ENCODE measurements around the gene CEACAM20. TPM values are rescaled to one million over a fixed set of nuclear protein-coding genes. Genes with fewer than 3 reads are reported as not detected.

The CEACAM20 gene
- total and polyA plus RNA-seq, 8 donors, result not detected

- ATAC-seq (no peak), FAIRE-seq (no peak), DNase-seq (no peak)
- no peaks in the 10 kb centered on the region for H3K36me3 ChIP-seq
- no peaks in the 10 kb centered on the region for H3K4me1 ChIP-seq
- no peak for TF ChIP-seq CTCF (IDR thresholded peaks at IDR 0.05)
- 58 to 77% methylated on average over 5 of the region's 5 CpGs for WGBS, 2 donors
- no peak overlapping the region for H3K4me3 ChIP-seq
- H3K27ac ChIP-seq, result no peak overlapping the region
- intact Hi-C loops (cut with DNase I), result loop anchor here in 1 of 3 donors (5.0 kb wide), 1 partner anchor 85 kb away; no protein-coding TSS in a partner anchor
- no peaks in the 10 kb centered on the region for H3K27me3 ChIP-seq
- no peaks in the 10 kb centered on the region for H3K9me3 ChIP-seq
Measured at GRCh38 chr19:44571830-44572580, 42.5 kb upstream of the CEACAM20 start.

DNA sequence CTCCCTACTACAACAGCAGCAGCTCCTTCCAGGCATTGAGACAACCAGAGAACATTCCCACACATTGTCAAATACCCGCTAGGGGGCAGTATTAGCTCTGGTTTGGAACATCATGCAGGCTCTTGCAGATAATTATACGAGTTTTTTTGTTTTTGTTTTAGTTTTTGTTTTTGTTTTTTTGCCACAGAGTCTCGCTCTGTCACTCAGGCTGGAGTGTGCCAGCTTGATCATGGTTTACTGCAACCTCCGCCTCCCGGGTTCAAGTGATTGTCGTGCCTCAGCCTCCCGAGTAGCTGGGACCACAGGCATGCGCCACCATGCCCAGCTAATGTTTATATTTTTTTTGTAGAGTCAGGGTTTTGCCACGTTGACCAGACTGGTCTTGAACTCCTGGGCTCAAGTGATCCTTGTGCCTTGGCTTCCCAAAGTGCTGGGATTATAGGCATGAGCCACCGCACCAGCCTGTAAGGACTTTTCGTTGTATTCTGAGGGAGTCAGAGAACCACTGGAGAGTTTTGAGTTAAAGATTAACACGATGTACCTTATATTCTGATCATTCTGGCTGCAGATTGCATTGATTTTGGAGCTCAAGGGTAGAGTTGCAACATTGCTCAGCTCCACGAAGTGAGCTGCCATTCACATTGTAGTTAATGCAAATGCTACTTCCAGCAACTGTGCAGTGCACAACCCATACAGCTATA, 41.7 kb upstream of the CEACAM20 start:
- Histone ChIP-seq H3K27me3 (no peaks in the 10 kb centered on the region), H3K4me1 (no peaks in the 10 kb centered on the region), H3K27ac (no peak overlapping the region), H3K36me3 (no peaks in the 10 kb centered on the region), H3K9me3 (no peaks in the 10 kb centered on the region), H3K4me3 (no peak overlapping the region)
- TF ChIP-seq CTCF (IDR thresholded peaks at IDR 0.05), result peak; percentile 58 to 83 (median 70)
- intact Hi-C loops (cut with DNase I), result loop anchor here in 1 of 3 donors (5.0 kb wide), 1 partner anchor 86 kb away; no protein-coding TSS in a partner anchor
- 30 to 31% methylated on average over 13 of the region's 13 CpGs for WGBS, 2 donors
- ATAC-seq (peak; percentile 70 to 96 (median 92)), FAIRE-seq (no peak), DNase-seq (peak in 3 of 6 donors; percentile 56 to 76 (median 69))

DNA sequence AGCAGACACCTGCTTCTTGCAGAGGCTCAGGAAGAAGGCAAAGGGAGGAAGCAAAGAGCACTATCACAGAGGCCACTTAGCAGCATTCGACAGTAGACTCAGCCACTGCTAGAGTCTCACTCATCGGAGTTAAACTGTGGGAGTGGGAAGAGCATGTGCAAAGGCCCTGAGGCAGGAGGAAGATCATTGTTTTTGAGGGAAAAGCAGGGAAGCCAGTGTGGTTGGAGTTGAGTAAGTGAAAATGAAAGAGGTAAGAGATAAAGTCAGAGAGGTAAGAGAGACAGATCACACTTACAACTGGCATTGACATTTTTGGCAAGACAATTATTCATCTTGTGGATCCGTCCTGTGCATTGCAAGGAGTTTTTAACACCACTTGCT, 41.1 kb upstream of the CEACAM20 start:
- 19 to 33% methylated on average over 3 of the region's 3 CpGs for WGBS, 2 donors
- no peaks in the 10 kb centered on the region for H3K27me3 ChIP-seq
- H3K4me1 ChIP-seq, result no peaks in the 10 kb centered on the region
- H3K36me3 ChIP-seq, result no peaks in the 10 kb centered on the region
- H3K4me3 ChIP-seq, result no peak overlapping the region
- no peak for FAIRE-seq
- DNase-seq, result no peak
- H3K9me3 ChIP-seq, result no peaks in the 10 kb centered on the region
- no peak overlapping the region for H3K27ac ChIP-seq
- no peak for ATAC-seq
- TF ChIP-seq CTCF (IDR thresholded peaks at IDR 0.05), result no peak
- intact Hi-C loops (cut with DNase I), result loop anchor here in 1 of 3 donors (5.0 kb wide), 1 partner anchor 87 kb away; no protein-coding TSS in a partner anchor

DNA sequence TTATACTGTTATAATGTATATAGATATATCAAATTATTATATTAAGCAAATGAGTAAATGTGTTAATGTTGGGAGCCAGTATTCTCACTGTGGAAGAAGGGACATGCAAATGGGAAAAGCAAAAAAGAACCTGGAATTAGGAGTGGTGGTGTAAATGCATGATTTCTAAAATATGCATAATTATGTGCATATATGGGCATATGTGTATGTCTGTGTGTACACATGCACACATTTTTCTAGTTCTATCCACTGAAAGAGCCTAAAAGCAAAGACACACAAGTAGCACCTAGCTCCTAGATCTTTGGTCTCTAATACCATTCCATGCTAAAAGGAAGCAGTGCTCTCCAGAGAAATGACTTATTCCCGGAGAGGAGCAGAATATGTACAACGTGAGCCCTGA, 38.3 kb upstream of the CEACAM20 start:
- intact Hi-C loops (cut with DNase I), result no loop called here
- Histone ChIP-seq H3K4me1 (no peaks in the 10 kb centered on the region), H3K27ac (no peak overlapping the region), H3K9me3 (no peaks in the 10 kb centered on the region), H3K27me3 (no peaks in the 10 kb centered on the region), H3K4me3 (no peak overlapping the region), H3K36me3 (no peaks in the 10 kb centered on the region)
- ATAC-seq (no peak), DNase-seq (no peak), FAIRE-seq (no peak)
- no peak for TF ChIP-seq CTCF (IDR thresholded peaks at IDR 0.05)
- WGBS, 2 donors, result 50 to 56% methylated on average over 2 of the region's 2 CpGs
